ENCODE data around the gene ACCSL.

Gene ACCSL

DNA sequence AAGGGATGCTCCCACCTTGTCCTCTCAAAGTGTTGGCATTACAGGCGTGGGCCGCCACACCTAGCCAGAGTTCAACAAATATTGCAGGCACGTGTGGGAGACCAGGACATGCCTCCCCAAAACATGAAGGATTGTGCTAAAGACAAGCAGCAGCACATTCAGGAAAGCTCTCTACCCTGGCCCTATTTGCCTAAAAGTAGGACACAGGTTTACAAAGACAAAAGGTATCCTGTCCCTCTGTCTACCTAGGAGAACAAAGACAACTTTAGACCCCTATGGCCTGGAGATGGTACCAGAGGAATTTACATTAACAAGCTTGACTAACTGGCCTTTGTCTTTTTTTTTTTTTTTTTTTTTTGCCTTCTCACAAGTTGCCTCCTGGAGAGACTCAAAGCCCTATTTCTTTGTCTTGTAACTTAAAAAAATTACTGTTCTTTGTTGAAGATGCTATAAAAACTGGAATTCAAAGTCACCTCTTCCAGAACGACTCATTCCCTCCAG, 17.4 kb downstream of the ACCSL start:
- DNase-seq: no peak

DNA sequence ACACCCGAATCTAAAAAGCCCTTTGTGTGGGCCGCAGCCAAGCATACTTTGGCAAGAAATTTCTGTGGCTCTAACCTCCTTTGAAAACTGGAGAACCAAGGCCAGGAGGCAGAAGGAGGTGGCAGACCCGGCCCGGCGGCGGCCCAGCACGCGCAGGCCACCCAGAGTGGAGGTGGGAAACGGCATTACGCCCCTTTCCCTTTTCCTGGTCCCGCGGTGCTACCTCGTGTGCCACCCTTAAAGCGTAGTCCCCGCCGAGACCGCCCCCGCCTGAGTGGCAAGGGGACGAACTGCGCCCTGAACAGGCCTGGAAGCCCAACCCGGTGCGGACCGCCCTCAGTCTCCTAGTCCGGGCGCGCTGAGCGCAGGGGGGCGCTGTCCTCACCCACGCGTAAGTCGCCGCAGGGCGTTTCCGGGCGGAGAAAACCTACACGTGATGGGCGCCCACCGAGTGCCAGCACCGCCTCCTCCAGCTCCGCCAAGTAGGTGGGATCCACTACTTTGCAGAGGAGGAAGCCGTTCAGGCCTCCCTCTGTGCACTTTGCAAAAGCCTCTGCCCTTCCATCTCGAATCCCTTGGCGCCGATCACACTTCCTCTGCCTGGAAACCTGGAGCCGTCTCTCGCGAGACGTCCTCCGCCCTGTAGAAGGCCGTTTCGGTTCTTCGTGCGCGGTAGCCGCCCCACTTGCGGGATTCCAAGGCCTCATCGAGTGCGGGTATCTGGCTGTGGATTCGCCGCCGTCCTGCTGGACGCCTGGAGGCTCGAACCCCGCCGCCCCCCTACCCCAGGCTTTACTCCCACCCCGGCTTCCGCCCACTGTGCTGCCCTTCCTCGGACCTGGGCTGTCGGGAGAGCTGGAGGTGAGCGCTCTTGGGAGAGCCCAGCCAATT, 18.3 kb downstream of the ACCSL start, which contains the start of gene ACCS:
Gene ACCS (plus strand): TSS at position 430 of the 891 bp plus-strand sequence. CDS start 1,358 bp downstream, outside the sequence.
- peak; percentile 96 for DNase-seq

- DNase-seq: no peak
Observed at GRCh38 chr11:44066732-44067141, 19.0 kb downstream of the ACCSL start.

DNA sequence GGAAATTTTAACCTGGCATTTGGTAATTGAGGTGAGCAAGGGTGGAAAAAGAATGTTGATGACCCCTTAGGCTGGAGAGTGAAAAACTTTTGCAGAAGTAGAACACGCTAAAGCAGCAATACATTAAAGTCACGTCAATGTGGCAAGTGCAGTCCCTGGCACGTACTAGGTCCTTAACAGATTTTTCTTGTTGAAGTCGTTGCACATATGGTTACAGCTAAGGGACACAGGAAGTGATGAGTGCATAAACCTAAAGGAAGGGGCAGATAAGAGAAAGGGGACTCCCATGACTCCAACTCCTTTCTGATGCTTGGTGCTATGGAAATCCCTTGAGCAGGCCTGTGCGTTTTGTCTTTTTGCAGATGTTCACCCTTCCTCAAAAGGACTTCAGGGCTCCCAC, 19.5 kb downstream of the ACCSL start:
- DNase-seq: no peak

GRCh38 chr11:44068180-44068579, 20.4 kb downstream of the ACCSL start:
- no peak for DNase-seq

DNA sequence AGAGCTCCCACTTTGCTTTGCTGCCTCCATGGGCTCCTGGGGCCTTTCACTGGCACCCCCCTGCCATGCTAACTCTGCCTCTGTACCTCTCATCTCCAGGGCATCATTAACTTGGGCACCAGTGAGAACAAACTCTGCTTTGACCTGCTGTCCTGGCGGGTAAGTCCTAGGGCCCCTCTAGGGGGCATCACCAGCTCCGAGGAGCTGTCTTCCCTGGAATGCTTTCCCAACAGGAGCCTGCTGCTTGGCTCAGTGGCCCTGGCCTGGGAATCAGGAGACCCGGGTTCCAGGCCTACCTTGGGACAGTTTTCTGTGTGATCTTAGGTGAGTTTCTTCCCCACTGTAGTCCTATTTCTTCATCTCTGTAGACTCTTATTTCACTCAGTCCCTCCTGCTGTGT, 23.4 kb downstream of the ACCSL start:
- no peak for DNase-seq

DNA sequence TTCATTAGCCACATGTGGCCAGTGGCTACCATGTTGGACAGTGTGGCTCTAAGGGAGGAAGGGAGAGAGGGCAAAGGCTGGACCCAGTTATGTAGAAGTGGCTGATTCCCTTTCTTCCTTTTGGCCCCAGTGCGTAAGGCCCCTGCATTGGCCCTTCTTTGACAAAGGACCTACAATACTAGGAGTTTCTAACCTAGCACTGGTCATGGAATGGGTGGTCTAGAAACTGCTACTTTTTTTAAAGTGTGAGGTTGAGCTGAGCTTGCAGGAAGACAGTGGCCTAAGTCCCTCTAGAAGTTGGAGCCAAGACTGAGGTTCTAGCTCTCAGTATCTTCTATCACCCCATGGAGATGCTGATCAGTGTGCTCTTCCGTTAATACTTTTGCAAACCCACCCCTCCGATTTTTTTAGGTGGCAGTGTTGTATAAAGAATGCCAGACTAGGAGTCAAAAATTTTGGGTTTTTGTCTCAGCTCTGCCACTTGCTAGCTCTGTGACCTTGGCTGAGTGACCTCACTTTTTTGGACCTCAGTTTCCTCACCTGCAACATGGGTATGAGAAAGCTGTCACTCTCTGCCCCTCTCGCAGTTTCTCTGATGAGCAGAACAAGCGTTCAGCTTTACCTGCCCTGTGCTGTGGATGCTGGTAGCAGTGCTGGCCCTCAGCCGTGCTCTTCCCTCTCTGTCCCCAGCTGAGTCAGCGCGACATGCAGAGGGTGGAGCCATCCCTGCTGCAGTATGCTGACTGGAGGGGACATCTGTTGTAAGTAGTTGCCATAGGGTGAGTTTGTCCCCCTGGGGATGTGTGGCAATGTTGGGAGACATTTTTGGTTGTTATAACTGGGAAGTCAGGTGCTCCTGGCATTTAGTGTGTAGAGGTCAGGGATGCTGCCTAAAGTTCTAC, 25.2 kb downstream of the ACCSL start:
- no peak for DNase-seq

- DNase-seq: no peak
Observed at GRCh38 chr11:44078794-44079193, 31.0 kb downstream of the ACCSL start.

- DNase-seq: no peak
Observed at GRCh38 chr11:44079376-44079775, 31.6 kb downstream of the ACCSL start.

DNA sequence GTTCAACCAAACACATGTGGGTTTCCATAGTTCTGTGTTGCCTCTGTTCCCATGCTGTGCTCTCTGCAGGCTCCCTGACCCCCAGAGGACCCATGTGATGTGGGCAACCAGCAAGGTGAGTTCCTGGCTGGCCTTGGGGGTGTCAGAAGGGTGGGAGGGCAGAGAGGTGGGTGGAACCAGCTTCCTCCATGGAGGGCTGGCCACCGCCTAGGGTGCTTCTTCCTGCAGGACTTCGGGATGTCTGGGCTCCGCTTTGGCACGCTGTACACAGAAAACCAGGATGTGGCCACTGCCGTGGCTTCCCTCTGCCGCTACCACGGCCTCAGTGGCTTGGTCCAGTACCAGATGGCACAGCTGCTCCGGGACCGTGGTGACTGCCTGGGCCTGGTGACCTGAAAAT, 33.2 kb downstream of the ACCSL start:
- DNase-seq: no peak

- no peak for DNase-seq
Observed at GRCh38 chr11:44082645-44083044, 34.9 kb downstream of the ACCSL start.

GRCh38 chr11:44083433-44083832, 35.7 kb downstream of the ACCSL start:
- no peak for DNase-seq

DNA sequence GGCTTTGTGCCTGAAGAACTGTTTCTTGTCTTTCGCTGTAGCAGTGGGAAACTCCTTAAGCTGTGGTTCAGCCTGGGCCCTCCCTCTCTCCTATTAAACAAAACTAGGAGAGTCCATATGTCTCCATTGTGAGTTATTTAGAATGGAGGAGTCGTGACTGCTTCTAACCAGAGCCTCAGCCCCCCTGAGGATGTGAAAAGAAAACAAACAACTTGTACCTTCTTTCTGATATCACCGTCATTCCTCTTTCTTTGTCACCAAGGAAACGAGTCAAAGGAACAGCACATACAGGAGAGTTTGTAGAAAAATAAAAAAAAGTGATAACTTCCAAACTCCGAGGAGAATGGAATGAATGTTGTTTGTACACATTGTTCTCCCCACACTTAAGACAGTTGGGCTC, 36.1 kb downstream of the ACCSL start:
- DNase-seq: no peak

GRCh38 chr11:44085330-44085729, 37.5 kb downstream of the ACCSL start:
- no peak for DNase-seq

GRCh38 chr11:44088377-44088776, 40.6 kb downstream of the ACCSL start:
- no peak for DNase-seq

- DNase-seq: no peak
Observed at GRCh38 chr11:44088871-44089270, 41.1 kb downstream of the ACCSL start.

GRCh38 chr11:44090539-44090938, 42.8 kb downstream of the ACCSL start:
- no peak for DNase-seq

- peak; percentile 77 for DNase-seq
Observed at GRCh38 chr11:44094260-44094868, 46.6 kb downstream of the ACCSL start.

- DNase-seq: peak; percentile 76
Observed at GRCh38 chr11:44095506-44096359, 48.0 kb downstream of the ACCSL start, which contains the start of gene EXT2. EXT2 (plus strand) TSS chr11:44095678; CDS start chr11:44107713, 12,035 bp downstream.

GRCh38 chr11:44096360-44097185, 48.8 kb downstream of the ACCSL start:
- DNase-seq: no peak

- no peak for DNase-seq
Observed at GRCh38 chr11:44097821-44098220, 50.0 kb downstream of the ACCSL start.

All from NCI-H2171 treated with DMSO at 0.1 percent for 48 hours (cell line).